Mesothelial cell of epicardium (in vitro differentiated cells): ENCODE measurements around the gene GASK1A. TPM values are rescaled to one million over a fixed set of nuclear protein-coding genes. Genes with fewer than 3 reads are reported as not detected.

Source experiments
- DNase-seq, 2 experiments: peaks; one replicate each; pipeline ENCODE4 v3.0.0; 2021; ENCODE audit warnings: low spot score in 2 of 2; ENCODE audit not compliant: unreplicated experiment in 2 of 2
- H3K27ac Mint-ChIP-seq: 2 replicates; pipeline ENCODE4 v1.8.0; 2021; ENCODE audit warnings: mixed read lengths
- H3K27me3 Mint-ChIP-seq: 2 replicates; pipeline ENCODE4 v1.8.0; 2021; ENCODE audit warnings: low read depth, mixed read lengths
- H3K36me3 Mint-ChIP-seq: 2 replicates; pipeline ENCODE4 v1.8.0; 2021; ENCODE audit warnings: mixed read lengths
- H3K4me1 Mint-ChIP-seq: 2 replicates; pipeline ENCODE4 v1.8.0; 2021; ENCODE audit warnings: mixed read lengths
- H3K4me3 Mint-ChIP-seq: 2 replicates; pipeline ENCODE4 v1.8.0; 2021; ENCODE audit warnings: mild to moderate bottlenecking, moderate library complexity, mixed read lengths
- H3K9me3 Mint-ChIP-seq: 2 replicates; pipeline ENCODE4 v1.8.0; 2021; ENCODE audit warnings: mixed read lengths
- CTCF ChIP-seq: fragments of 200-600 bp; sonication (generic); IDR thresholded peaks from one replicate; pipeline ENCODE4 v1.5.0; 2021; ENCODE audit warnings: antibody characterized with exemption; ENCODE audit not compliant: unreplicated experiment
- total RNA-seq: library from RNA; stranded (reverse); gene quantifications from 3 replicates; pipeline ENCODE4 v1.2.1, GENCODE V29; 2021

The GASK1A gene
- total RNA-seq, 1 donor from 2014 or later, result 1.6 TPM

GRCh38 chr3:43074901-43075689 lies 96.0 kb downstream of the GASK1A start:
- no peak for DNase-seq
- Mint-ChIP-seq H3K4me1 (peaks cover 2% of the 10 kb centered on the region), H3K36me3 (peaks cover 11% of the 10 kb centered on the region), H3K9me3 (no peaks in the 10 kb centered on the region), H3K27ac (no peak overlapping the region), H3K27me3 (peaks cover 18% of the 10 kb centered on the region), H3K4me3 (no peak overlapping the region)
- TF ChIP-seq CTCF, result no peak

GRCh38 chr3:43075904-43076661 lies 97.0 kb downstream of the GASK1A start:
- TF ChIP-seq CTCF, result no peak

GRCh38 chr3:43076857-43077256 lies 97.7 kb downstream of the GASK1A start:
- no peak overlapping the region for H3K27ac Mint-ChIP-seq
- H3K27me3 Mint-ChIP-seq, result peaks cover 18% of the 10 kb centered on the region
- H3K4me1 Mint-ChIP-seq, result peaks cover 2% of the 10 kb centered on the region
- no peak overlapping the region for H3K4me3 Mint-ChIP-seq
- H3K9me3 Mint-ChIP-seq, result no peaks in the 10 kb centered on the region
- H3K36me3 Mint-ChIP-seq, result peaks cover 24% of the 10 kb centered on the region
- DNase-seq, result no peak
- TF ChIP-seq CTCF, result no peak

More at GRCh38 chr3:43075904-43076661, 97.0 kb downstream of the GASK1A start:
- no peak overlapping the region for H3K27ac Mint-ChIP-seq
- no peak for DNase-seq
- no peak overlapping the region for H3K4me3 Mint-ChIP-seq
- peaks cover 2% of the 10 kb centered on the region for H3K4me1 Mint-ChIP-seq
- peaks cover 18% of the 10 kb centered on the region for H3K27me3 Mint-ChIP-seq
- peaks cover 21% of the 10 kb centered on the region for H3K36me3 Mint-ChIP-seq
- no peaks in the 10 kb centered on the region for H3K9me3 Mint-ChIP-seq

GRCh38 chr3:43077261-43077660 lies 98.2 kb downstream of the GASK1A start:
- no peak for TF ChIP-seq CTCF
- Mint-ChIP-seq H3K27ac (no peak overlapping the region), H3K4me3 (no peak overlapping the region), H3K4me1 (peaks cover 2% of the 10 kb centered on the region), H3K27me3 (peaks cover 16% of the 10 kb centered on the region), H3K9me3 (no peaks in the 10 kb centered on the region), H3K36me3 (peaks cover 24% of the 10 kb centered on the region)
- DNase-seq, result no peak

GRCh38 chr3:43077707-43078106 lies 98.6 kb downstream of the GASK1A start:
- Mint-ChIP-seq H3K27ac (no peak overlapping the region), H3K4me1 (peaks cover 2% of the 10 kb centered on the region), H3K4me3 (no peak overlapping the region), H3K27me3 (peaks cover 11% of the 10 kb centered on the region), H3K36me3 (peaks cover 24% of the 10 kb centered on the region), H3K9me3 (no peaks in the 10 kb centered on the region)
- TF ChIP-seq CTCF, result no peak
- DNase-seq, result no peak
